LNCaP clone FGC (cell line): ENCODE measurements around the gene DNM3.

Experiments used
- DNase-seq: peaks from one replicate; pipeline ENCODE4 v3.0.0-alpha.2; 2011; ENCODE audit warnings: low read depth
- H3K4me3 ChIP-seq: 2 replicates; pipeline ENCODE4 v1.5.1; 2011; ENCODE audit warnings: mild to moderate bottlenecking, low read depth, low read length, control low read depth
- CTCF ChIP-seq: IDR thresholded peaks from 2 replicates; pipeline ENCODE4 v1.5.1; 2012; ENCODE audit warnings: mild to moderate bottlenecking; ENCODE audit not compliant: control insufficient read depth, insufficient read depth; ENCODE audit errors: extremely low read depth

DNM3 gene

GRCh38 chr1:172219966-172220365 is 378.7 kb downstream of the DNM3 start:
- TF ChIP-seq CTCF: no peak
- no peak overlapping the region for H3K4me3 ChIP-seq
- no peak for DNase-seq

GRCh38 chr1:172220376-172220775 is 379.1 kb downstream of the DNM3 start:
- H3K4me3 ChIP-seq: no peak overlapping the region
- no peak for TF ChIP-seq CTCF
- DNase-seq: no peak

- DNase-seq: no peak
- no peak overlapping the region for H3K4me3 ChIP-seq
- TF ChIP-seq CTCF: no peak
Measured at GRCh38 chr1:172221436-172221835, 380.1 kb downstream of the DNM3 start.

- DNase-seq: no peak
- no peak overlapping the region for H3K4me3 ChIP-seq
- no peak for TF ChIP-seq CTCF
Measured at GRCh38 chr1:172224871-172225270, 383.6 kb downstream of the DNM3 start.

GRCh38 chr1:172229942-172230341 is 388.6 kb downstream of the DNM3 start:
- no peak overlapping the region for H3K4me3 ChIP-seq
- no peak for TF ChIP-seq CTCF
- DNase-seq: peak; percentile 22

GRCh38 chr1:172230526-172230925 is 389.2 kb downstream of the DNM3 start:
- DNase-seq: no peak
- H3K4me3 ChIP-seq: no peak overlapping the region
- no peak for TF ChIP-seq CTCF

GRCh38 chr1:172236958-172237357 is 395.7 kb downstream of the DNM3 start:
- no peak overlapping the region for H3K4me3 ChIP-seq
- DNase-seq: no peak
- no peak for TF ChIP-seq CTCF
